Esophagus muscularis mucosa (tissue), 4 donors: Measurements from ENCODE around the gene TYR.

Experiments used
- EP300 ChIP-seq: sonication (generic); formaldehyde crosslinking; IDR thresholded peaks from one replicate; pipeline ENCODE4 v1.6.1; 2017; ENCODE audit warnings: antibody characterized with exemption
- POLR2AphosphoS5 ChIP-seq, 2 donors: sonication (generic); formaldehyde crosslinking; IDR thresholded peaks; one replicate each; pipeline ENCODE4 v1.6.1; 2017; ENCODE audit warnings: antibody characterized with exemption in 2 of 2
- TF ChIP-seq, protein P1 (sequence below), 3 experiments: fragments of 200-600 bp in 2 of 3; fragments of 450-650 bp in 1 of 3; sonication (generic) in 2 of 3; IDR thresholded peaks; one replicate each; pipeline ENCODE4 v1.5.1; 2017 to 2019; ENCODE audit warnings: antibody characterized with exemption in 3 of 3, mild to moderate bottlenecking in 2 of 3, moderate library complexity in 1 of 3

DNA sequence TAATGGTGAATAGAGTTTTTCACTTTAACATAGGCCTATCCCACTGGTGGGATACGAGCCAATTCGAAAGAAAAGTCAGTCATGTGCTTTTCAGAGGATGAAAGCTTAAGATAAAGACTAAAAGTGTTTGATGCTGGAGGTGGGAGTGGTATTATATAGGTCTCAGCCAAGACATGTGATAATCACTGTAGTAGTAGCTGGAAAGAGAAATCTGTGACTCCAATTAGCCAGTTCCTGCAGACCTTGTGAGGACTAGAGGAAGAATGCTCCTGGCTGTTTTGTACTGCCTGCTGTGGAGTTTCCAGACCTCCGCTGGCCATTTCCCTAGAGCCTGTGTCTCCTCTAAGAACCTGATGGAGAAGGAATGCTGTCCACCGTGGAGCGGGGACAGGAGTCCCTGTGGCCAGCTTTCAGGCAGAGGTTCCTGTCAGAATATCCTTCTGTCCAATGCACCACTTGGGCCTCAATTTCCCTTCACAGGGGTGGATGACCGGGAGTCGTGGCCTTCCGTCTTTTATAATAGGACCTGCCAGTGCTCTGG, at the start of gene TYR:
- TF ChIP-seq, protein P1, sequence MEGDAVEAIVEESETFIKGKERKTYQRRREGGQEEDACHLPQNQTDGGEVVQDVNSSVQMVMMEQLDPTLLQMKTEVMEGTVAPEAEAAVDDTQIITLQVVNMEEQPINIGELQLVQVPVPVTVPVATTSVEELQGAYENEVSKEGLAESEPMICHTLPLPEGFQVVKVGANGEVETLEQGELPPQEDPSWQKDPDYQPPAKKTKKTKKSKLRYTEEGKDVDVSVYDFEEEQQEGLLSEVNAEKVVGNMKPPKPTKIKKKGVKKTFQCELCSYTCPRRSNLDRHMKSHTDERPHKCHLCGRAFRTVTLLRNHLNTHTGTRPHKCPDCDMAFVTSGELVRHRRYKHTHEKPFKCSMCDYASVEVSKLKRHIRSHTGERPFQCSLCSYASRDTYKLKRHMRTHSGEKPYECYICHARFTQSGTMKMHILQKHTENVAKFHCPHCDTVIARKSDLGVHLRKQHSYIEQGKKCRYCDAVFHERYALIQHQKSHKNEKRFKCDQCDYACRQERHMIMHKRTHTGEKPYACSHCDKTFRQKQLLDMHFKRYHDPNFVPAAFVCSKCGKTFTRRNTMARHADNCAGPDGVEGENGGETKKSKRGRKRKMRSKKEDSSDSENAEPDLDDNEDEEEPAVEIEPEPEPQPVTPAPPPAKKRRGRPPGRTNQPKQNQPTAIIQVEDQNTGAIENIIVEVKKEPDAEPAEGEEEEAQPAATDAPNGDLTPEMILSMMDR (IDR thresholded peaks at IDR 0.05), result no peak
- TF ChIP-seq POLR2AphosphoS5 (IDR thresholded peaks at IDR 0.05), result no peak
- TF ChIP-seq EP300, result no peak
